CD4-positive, alpha-beta T cell treated with Interleukin-15 for 1 hour (primary cell): ENCODE results near the gene DPY19L2.

ENCODE experiments used
- DNase-seq: peaks from one replicate; pipeline ENCODE4 v3.0.0-alpha.2; 2020

Gene DPY19L2

GRCh38 chr12:63525831-63526230, 142.5 kb downstream of the DPY19L2 start:
- DNase-seq, result no peak

GRCh38 chr12:63521706-63522105, 146.6 kb downstream of the DPY19L2 start:
- no peak for DNase-seq
